Esophagus muscularis mucosa (tissue), 3 donors: Measurements from ENCODE around the gene AFTPH.

ENCODE experiments used
- CTCF ChIP-seq, 3 experiments: fragments of 200-600 bp in 2 of 3; fragments of 450-650 bp in 1 of 3; sonication (generic) in 2 of 3; IDR thresholded peaks; one replicate each; pipeline ENCODE4 v1.5.1; 2017 to 2019; ENCODE audit warnings: antibody characterized with exemption in 3 of 3, mild to moderate bottlenecking in 2 of 3, moderate library complexity in 1 of 3
- POLR2AphosphoS5 ChIP-seq, 2 donors: sonication (generic); formaldehyde crosslinking; IDR thresholded peaks; one replicate each; pipeline ENCODE4 v1.6.1; 2017; ENCODE audit warnings: antibody characterized with exemption in 2 of 2

GRCh38 chr2:64517511-64517884 lies 6.6 kb upstream of the AFTPH start:
- TF ChIP-seq CTCF (IDR thresholded peaks at IDR 0.05) = no peak
- TF ChIP-seq POLR2AphosphoS5 (IDR thresholded peaks at IDR 0.05) = no peak
